ENCODE data around the gene PRKCI. TPM values are rescaled to one million over a fixed set of nuclear protein-coding genes. Genes with fewer than 3 reads are reported as not detected.

Gene PRKCI
- 61.4 and 67.6 TPM in 2 replicates for total RNA-seq
- long read RNA-seq, full-length matches to known transcripts = 19 of 50 reads
- long read RNA-seq, partial matches to known transcripts = 18 of 50 reads
- long read RNA-seq, other reads (novel, unspliced or antisense) = 13 of 50 reads

DNA sequence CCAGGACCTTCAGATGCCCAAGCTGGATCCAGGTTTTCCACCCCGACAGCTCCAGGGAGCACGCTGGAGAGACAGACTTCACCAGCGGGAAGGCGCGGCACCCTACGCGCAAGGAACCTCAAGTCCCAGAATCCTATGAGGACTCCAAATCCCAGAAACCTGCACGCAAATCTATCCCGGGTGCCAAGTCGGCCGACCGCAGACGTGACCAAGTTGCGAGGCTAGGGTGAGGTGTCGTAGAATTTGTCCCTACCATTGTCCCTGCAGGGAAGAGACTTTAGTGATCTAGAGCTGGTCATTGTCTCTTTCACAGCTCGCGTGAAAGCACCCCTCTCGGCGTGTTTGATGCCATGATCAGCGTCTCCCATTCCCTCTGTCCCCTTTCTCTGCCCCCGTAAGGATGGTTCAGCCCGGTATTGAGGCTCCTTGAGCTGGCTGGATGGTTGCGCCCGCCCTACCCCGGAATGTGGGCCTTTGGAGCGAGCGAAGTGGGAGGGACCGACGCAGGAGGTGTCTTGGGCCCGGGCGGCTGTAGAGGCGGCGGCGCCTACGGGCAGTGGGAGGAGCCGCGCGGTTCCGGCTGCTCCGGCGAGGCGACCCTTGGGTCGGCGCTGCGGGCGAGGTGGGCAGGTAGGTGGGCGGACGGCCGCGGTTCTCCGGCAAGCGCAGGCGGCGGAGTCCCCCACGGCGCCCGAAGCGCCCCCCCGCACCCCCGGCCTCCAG is at the start of gene PRKCI:
TSS of gene PRKCI (plus strand) at position 501 of the 723 bp plus-strand sequence. CDS start 246 bp downstream, outside the sequence.
- Mint-ChIP-seq H3K4me3 (ENCODE audit: low read depth) (peak within 1 kb of the TSS; percentile 89), H3K36me3 (ENCODE audit: insufficient read depth) (no peaks in the 10 kb centered on the region), H3K9me3 (ENCODE audit: low read depth) (no peaks in the 10 kb centered on the region), H3K4me1 (ENCODE audit: low read depth) (peaks cover 24% of the 10 kb centered on the region), H3K27ac (peak within 1 kb of the TSS; percentile 100), H3K27me3 (no peaks in the 10 kb centered on the region)
- TF ChIP-seq, protein P1, sequence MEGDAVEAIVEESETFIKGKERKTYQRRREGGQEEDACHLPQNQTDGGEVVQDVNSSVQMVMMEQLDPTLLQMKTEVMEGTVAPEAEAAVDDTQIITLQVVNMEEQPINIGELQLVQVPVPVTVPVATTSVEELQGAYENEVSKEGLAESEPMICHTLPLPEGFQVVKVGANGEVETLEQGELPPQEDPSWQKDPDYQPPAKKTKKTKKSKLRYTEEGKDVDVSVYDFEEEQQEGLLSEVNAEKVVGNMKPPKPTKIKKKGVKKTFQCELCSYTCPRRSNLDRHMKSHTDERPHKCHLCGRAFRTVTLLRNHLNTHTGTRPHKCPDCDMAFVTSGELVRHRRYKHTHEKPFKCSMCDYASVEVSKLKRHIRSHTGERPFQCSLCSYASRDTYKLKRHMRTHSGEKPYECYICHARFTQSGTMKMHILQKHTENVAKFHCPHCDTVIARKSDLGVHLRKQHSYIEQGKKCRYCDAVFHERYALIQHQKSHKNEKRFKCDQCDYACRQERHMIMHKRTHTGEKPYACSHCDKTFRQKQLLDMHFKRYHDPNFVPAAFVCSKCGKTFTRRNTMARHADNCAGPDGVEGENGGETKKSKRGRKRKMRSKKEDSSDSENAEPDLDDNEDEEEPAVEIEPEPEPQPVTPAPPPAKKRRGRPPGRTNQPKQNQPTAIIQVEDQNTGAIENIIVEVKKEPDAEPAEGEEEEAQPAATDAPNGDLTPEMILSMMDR (IDR thresholded peaks at IDR 0.05; ENCODE audit: unreplicated experiment) = no peak
- peak; percentile 88 for DNase-seq (ENCODE audit: low spot score, unreplicated experiment)

DNA sequence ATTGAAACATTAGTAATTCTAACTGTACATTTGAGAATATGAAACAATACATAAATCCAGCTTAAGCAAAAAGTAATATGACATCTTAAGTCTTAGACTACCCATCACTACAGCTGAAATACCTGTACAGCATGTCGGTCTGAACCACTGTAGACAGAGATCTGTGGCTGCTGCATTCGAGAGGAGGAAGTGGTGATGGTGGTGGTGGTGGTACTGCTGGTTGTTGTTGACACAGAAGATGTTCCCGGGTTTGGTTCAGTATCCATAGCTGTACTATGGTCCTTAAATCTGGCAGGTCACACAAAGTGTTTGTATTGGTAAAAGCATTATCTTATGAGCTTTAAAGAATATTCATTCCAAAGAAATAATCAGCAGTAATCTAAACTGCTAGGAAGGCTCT is 43.6 kb upstream of the PRKCI start:
- H3K9me3 Mint-ChIP-seq (ENCODE audit: low read depth) = no peaks in the 10 kb centered on the region
- H3K36me3 Mint-ChIP-seq (ENCODE audit: insufficient read depth) = peaks cover 23% of the 10 kb centered on the region
- TF ChIP-seq, protein P1 (IDR thresholded peaks at IDR 0.05; ENCODE audit: unreplicated experiment) = no peak
- H3K4me1 Mint-ChIP-seq (ENCODE audit: low read depth) = peaks cover 34% of the 10 kb centered on the region
- peak overlapping the region; percentile 7 for H3K27ac Mint-ChIP-seq
- H3K27me3 Mint-ChIP-seq = no peaks in the 10 kb centered on the region
- H3K4me3 Mint-ChIP-seq (ENCODE audit: low read depth) = peak overlapping the region; percentile 27
- DNase-seq (ENCODE audit: low spot score, unreplicated experiment) = no peak

DNA sequence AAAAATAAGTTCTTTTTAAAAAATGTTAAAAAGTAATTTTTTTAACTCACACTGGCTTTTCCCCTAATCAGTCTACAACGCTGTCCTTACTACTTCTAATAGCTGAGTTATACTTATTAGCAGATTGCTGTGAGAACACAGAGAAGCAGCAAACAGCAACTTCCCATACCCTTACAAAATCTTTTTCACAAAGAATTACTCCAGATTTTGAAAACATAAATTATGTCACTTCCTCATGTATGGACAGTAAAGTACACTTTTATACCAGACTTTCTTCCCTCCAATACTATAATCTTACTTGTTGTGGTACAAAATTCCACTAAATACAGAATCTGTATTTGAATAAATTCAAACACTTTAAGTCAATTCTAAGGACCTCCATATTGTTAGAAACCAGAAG is 42.8 kb upstream of the PRKCI start:
- TF ChIP-seq, protein P1 (IDR thresholded peaks at IDR 0.05; ENCODE audit: unreplicated experiment) = no peak
- DNase-seq (ENCODE audit: low spot score, unreplicated experiment) = no peak
- Mint-ChIP-seq H3K4me1 (ENCODE audit: low read depth) (peaks cover 34% of the 10 kb centered on the region), H3K9me3 (ENCODE audit: low read depth) (no peaks in the 10 kb centered on the region), H3K36me3 (ENCODE audit: insufficient read depth) (peaks cover 21% of the 10 kb centered on the region), H3K27me3 (no peaks in the 10 kb centered on the region), H3K27ac (peak overlapping the region; percentile 90), H3K4me3 (ENCODE audit: low read depth) (peak overlapping the region; percentile 99)

DNA sequence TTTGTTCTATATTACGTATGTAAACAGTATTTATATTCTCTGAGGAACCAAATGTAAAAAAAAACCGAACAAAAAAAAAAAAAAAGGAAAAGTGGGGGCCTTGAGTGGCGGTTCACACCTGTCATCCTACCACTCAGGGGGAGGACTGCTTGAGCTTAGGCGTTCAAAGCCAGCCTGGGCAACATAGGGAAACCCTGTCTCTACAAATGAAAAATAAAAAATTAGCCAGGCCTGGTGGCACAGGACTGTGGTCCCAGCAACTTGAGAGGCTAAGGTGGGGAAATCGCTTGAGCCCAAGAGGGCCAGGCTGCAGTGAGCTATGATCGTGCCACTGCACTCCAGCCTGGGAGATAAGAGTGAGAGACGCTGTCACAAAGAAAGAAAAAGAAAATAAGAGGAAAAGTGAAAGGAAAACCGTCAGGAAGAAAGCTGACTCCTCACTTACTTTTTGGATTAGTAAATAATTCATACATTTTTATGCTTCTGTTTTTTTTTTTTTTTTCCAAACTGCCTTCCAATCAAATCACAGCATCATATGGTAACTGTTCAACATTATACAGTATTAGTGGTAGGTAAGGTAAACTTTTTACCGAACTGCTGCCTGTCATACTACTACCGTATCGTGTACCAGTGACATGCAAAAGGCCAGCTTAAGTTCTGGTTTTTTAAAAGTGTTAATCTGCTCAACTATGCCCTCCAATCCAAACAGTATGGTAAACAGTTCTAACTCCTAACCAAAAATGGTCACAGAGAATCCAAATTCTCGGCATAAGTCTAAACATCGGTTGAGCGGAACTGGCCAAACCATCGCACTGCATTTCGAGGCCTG is 41.9 kb upstream of the PRKCI start:
- no peaks in the 10 kb centered on the region for H3K9me3 Mint-ChIP-seq (ENCODE audit: low read depth)
- TF ChIP-seq, protein P1 (IDR thresholded peaks at IDR 0.05; ENCODE audit: unreplicated experiment) = no peak
- H3K27ac Mint-ChIP-seq = peak overlapping the region; percentile 90
- peak overlapping the region; percentile 99 for H3K4me3 Mint-ChIP-seq (ENCODE audit: low read depth)
- peaks cover 19% of the 10 kb centered on the region for H3K36me3 Mint-ChIP-seq (ENCODE audit: insufficient read depth)
- peaks cover 28% of the 10 kb centered on the region for H3K4me1 Mint-ChIP-seq (ENCODE audit: low read depth)
- H3K27me3 Mint-ChIP-seq = no peaks in the 10 kb centered on the region
- no peak for DNase-seq (ENCODE audit: low spot score, unreplicated experiment)

Measured in progenitor cell of endocrine pancreas (in vitro differentiated cells).